Measurements from ENCODE around the gene CLDN5.

GRCh38 chr22:19526076-19526701 is 2.0 kb upstream of the CLDN5 start:
- TF ChIP-seq CTCF (IDR thresholded peaks at IDR 0.05) = no peak
- no peak for TF ChIP-seq POLR2A (IDR thresholded peaks at IDR 0.05)
- TF ChIP-seq EP300 (IDR thresholded peaks at IDR 0.05) = no peak

All from tibial nerve (tissue), 4 donors.